ENCODE results near the gene INTS11. TPM values are rescaled to one million over a fixed set of nuclear protein-coding genes. Genes with fewer than 3 reads are reported as not detected.

INTS11 gene
- total and polyA plus RNA-seq, 10 donors, result 89.2 to 203 (median 102) TPM

- Histone ChIP-seq H3K27me3 (replicated peaks in 1 of 7) (peaks cover 4 to 32% (median 21%) of the 10 kb centered on the region in 7 donors), H3K4me3 (peak within 1 kb of the TSS; percentile 59 to 91 (median 68)), H3K9me3 (no peaks in the 10 kb centered on the region), H3K36me3 (peaks cover 0 to 18% (median 0%) of the 10 kb centered on the region in 6 donors), H3K27ac (peak within 1 kb of the TSS; percentile 72 to 93 (median 88)), H3K4me1 (peaks cover 19 to 74% (median 62%) of the 10 kb centered on the region in 6 donors)
- intact Hi-C loops (cut with DNase I; ENCODE audit: low total_unique reads), result no loop called here
- WGBS, 5 donors, result 0 to 1% (median 0%) methylated on average over 10 to 122 of the region's 122 CpGs
- TF ChIP-seq CTCF (IDR thresholded peaks at IDR 0.05 in 8 of 11, conservative IDR thresholded peaks at IDR 0.05 in 3 of 11) (peak in 9 of 11 experiments; percentile 25 to 64 (median 51)), POLR2AphosphoS5 (IDR thresholded peaks at IDR 0.05) (peak in 2 of 3 donors; percentile 64 to 71), POLR2A (IDR thresholded peaks at IDR 0.05) (no peak)
- peak; percentile 95 for DNase-seq
Observed at GRCh38 chr1:1349256-1350012, 25.0 kb upstream of the INTS11 start, which contains the start of gene DVL1. Gene DVL1 (minus strand): TSS chr1:1349418. CDS start chr1:1349065, 353 bp downstream.

GRCh38 chr1:1348420-1349255, 24.2 kb upstream of the INTS11 start:
- intact Hi-C loops (cut with DNase I; ENCODE audit: low total_unique reads), result no loop called here
- peak; percentile 90 for DNase-seq
- 0 to 1% (median 1%) methylated on average over 21 to 109 of the region's 109 CpGs for WGBS, 5 donors
- H3K9me3 ChIP-seq, result no peaks in the 10 kb centered on the region
- H3K36me3 ChIP-seq, result peaks cover 0 to 10% (median 0%) of the 10 kb centered on the region in 6 donors
- H3K27me3 ChIP-seq (replicated peaks in 1 of 7), result peaks cover 4 to 24% (median 13%) of the 10 kb centered on the region in 7 donors
- peak overlapping the region; percentile 58 to 91 (median 68) for H3K4me3 ChIP-seq
- no peak for TF ChIP-seq POLR2A (IDR thresholded peaks at IDR 0.05)
- TF ChIP-seq POLR2AphosphoS5 (IDR thresholded peaks at IDR 0.05), result peak in 2 of 3 donors; percentile 47 to 67
- H3K27ac ChIP-seq, result peak overlapping the region; percentile 2 to 93 (median 74)
- peaks cover 19 to 69% (median 54%) of the 10 kb centered on the region in 6 donors for H3K4me1 ChIP-seq

- peak overlapping the region; percentile 58 to 91 (median 68) for H3K4me3 ChIP-seq
- H3K27me3 ChIP-seq (replicated peaks in 1 of 7), result peaks cover 0 to 16% (median 5%) of the 10 kb centered on the region in 7 donors
- no peaks in the 10 kb centered on the region for H3K9me3 ChIP-seq
- TF ChIP-seq POLR2AphosphoS5 (IDR thresholded peaks at IDR 0.05) (no peak), CTCF (IDR thresholded peaks at IDR 0.05 in 8 of 11, conservative IDR thresholded peaks at IDR 0.05 in 3 of 11) (no peak), POLR2A (IDR thresholded peaks at IDR 0.05) (no peak)
- WGBS, 5 donors, result 45 to 61% (median 53%) methylated on average over 14 to 26 of the region's 26 CpGs
- peaks cover 0 to 3% (median 0%) of the 10 kb centered on the region in 6 donors for H3K36me3 ChIP-seq
- DNase-seq, result no peak
- intact Hi-C loops (cut with DNase I; ENCODE audit: low total_unique reads), result no loop called here
- H3K4me1 ChIP-seq, result peaks cover 19 to 61% (median 46%) of the 10 kb centered on the region in 6 donors
- peak overlapping the region; percentile 2 to 93 (median 74) for H3K27ac ChIP-seq
Observed at GRCh38 chr1:1347663-1348419, 23.4 kb upstream of the INTS11 start.
